HUES6 (cell line): ENCODE results near the gene DLL3.
"Not testable (repeated sequence)": the region's sequence is repeated elsewhere in the genome, so short reads cannot be mapped to it uniquely, and the experiment has no call there.

Source experiments
- H3K27ac ChIP-seq: 2 replicates; pipeline ENCODE4 v1.7.0; 2013; ENCODE audit warnings: low read depth, mild to moderate bottlenecking, low read length, inconsistent platforms
- H3K27me3 ChIP-seq: 2 replicates; pipeline ENCODE4 v1.6.1; 2013; ENCODE audit warnings: low read length; ENCODE audit not compliant: control insufficient read depth, insufficient read depth
- H3K36me3 ChIP-seq: 2 replicates; pipeline ENCODE4 v1.6.1; 2013; ENCODE audit warnings: low read length; ENCODE audit not compliant: control insufficient read depth, insufficient read depth
- H3K4me1 ChIP-seq: 2 replicates; pipeline ENCODE4 v1.6.1; 2013; ENCODE audit warnings: low read length; ENCODE audit not compliant: control insufficient read depth, insufficient read depth
- H3K4me3 ChIP-seq: 2 replicates; pipeline ENCODE4 v1.5.1; 2013; ENCODE audit warnings: low read depth, low read length
- H3K9ac ChIP-seq: one replicate; pipeline ENCODE4 v1.6.1; 2013; ENCODE audit warnings: mild to moderate bottlenecking, low read length
- H3K9me3 ChIP-seq: 2 replicates; pipeline ENCODE4 v1.6.1; 2013; ENCODE audit warnings: low read depth, low read length; ENCODE audit not compliant: control insufficient read depth, insufficient read depth

Gene DLL3

GRCh38 chr19:39471756-39472536, 26.8 kb upstream of the DLL3 start:
- H3K27ac ChIP-seq = no peak overlapping the region
- H3K9me3 ChIP-seq = no peaks in the 10 kb centered on the region
- H3K27me3 ChIP-seq = no peaks in the 10 kb centered on the region
- H3K4me3 ChIP-seq = no peak overlapping the region
- H3K4me1 ChIP-seq = no peaks in the 10 kb centered on the region
- peaks cover 93% of the 10 kb centered on the region for H3K36me3 ChIP-seq
- no peak overlapping the region for H3K9ac ChIP-seq

DNA sequence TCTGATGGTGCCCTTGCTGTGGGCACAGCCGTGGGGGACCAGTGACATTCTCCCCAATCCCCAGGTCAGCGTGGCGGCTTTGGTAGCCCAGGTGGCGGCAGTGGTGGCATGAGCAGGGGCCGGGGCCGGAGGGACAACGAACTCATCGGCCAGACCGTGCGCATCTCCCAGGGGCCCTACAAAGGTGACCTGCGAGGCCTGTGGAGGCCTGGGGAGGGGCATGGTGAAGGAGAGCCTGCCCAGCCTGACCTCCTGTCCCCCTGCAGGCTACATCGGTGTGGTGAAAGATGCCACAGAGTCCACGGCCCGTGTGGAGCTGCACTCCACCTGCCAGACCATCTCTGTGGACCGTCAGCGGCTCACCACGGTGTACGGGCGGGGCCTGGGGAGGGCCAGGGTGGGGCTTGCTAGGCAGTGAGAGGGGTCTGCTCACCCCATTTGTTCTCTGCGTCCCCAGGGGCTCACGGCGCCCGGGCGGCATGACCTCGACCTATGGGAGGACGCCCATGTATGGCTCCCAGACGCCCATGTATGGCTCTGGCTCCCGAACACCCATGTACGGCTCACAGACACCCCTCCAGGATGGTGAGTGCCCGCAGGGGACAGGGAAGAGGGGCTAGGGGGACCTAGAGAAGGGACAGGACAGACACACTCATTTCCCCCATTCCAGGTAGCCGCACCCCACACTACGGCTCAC, 25.9 kb upstream of the DLL3 start:
- H3K27me3 ChIP-seq = no peaks in the 10 kb centered on the region
- H3K9ac ChIP-seq = no peak overlapping the region
- H3K27ac ChIP-seq = no peak overlapping the region
- no peak overlapping the region for H3K4me3 ChIP-seq
- H3K9me3 ChIP-seq = no peaks in the 10 kb centered on the region
- H3K4me1 ChIP-seq = no peaks in the 10 kb centered on the region
- peaks cover 85% of the 10 kb centered on the region for H3K36me3 ChIP-seq

- H3K4me1 ChIP-seq = no peaks in the 10 kb centered on the region
- peaks cover 79% of the 10 kb centered on the region for H3K36me3 ChIP-seq
- no peak overlapping the region for H3K9ac ChIP-seq
- H3K9me3 ChIP-seq = no peaks in the 10 kb centered on the region
- H3K27ac ChIP-seq = no peak overlapping the region
- H3K4me3 ChIP-seq = no peak overlapping the region
- no peaks in the 10 kb centered on the region for H3K27me3 ChIP-seq
Observed at GRCh38 chr19:39473443-39473960, 25.2 kb upstream of the DLL3 start.

GRCh38 chr19:39474139-39474620, 24.6 kb upstream of the DLL3 start:
- H3K9me3 ChIP-seq = no peaks in the 10 kb centered on the region
- H3K27ac ChIP-seq = no peak overlapping the region
- H3K4me3 ChIP-seq = no peak overlapping the region
- no peaks in the 10 kb centered on the region for H3K27me3 ChIP-seq
- no peaks in the 10 kb centered on the region for H3K4me1 ChIP-seq
- no peak overlapping the region for H3K9ac ChIP-seq
- peaks cover 72% of the 10 kb centered on the region for H3K36me3 ChIP-seq

DNA sequence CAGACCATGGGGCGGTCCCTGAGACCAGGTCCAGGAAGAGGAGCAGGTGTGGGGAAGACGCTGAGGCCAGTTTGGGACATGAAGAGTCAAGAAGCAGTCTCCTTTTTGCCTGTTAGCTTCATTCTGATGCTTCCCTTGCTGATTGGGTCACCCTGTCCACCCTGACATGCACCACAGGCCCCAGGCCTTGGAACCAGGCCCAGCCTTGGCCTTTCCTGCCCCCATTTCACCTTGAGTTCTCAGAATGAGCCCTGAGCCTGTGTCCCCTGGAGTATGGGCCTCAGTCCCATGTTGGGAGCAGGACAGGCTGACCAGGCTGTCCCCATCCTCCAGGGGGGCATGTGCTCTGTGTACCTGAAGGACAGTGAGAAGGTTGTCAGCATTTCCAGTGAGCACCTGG, 23.0 kb upstream of the DLL3 start:
- Histone ChIP-seq H3K27me3 (no peaks in the 10 kb centered on the region), H3K9me3 (no peaks in the 10 kb centered on the region), H3K4me3 (no peak overlapping the region), H3K27ac (no peak overlapping the region), H3K4me1 (peaks cover 8% of the 10 kb centered on the region), H3K36me3 (peaks cover 56% of the 10 kb centered on the region), H3K9ac (no peak overlapping the region)

DNA sequence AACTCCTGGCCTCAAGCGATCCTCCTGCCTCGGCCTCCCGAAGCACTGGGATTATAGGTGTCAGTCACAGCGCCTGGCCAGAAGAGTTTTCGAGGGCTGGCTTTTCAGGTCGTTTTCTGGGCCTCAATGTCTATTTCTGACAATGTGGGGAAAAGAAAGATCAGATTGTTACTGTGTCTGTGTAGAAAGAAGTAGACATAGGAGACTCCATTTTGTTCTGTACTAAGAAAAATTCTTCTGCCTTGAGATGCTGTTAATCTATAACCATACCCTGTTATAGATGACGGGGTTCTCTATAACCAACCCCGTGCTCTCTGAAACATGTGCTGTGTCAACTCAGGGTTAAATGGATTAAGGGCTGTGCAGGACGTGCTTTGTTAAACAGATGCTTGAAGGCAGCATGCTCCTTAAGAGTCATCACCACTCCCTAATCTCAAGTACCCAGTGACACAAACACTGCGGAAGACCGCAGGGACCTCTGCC, 19.4 kb upstream of the DLL3 start:
- not testable (repeated sequence) for H3K27ac ChIP-seq, H3K4me3 ChIP-seq, H3K9me3 ChIP-seq, H3K27me3 ChIP-seq, H3K9ac ChIP-seq
- Histone ChIP-seq H3K36me3 (peaks cover 42% of the 10 kb centered on the region), H3K4me1 (peaks cover 16% of the 10 kb centered on the region)

GRCh38 chr19:39479916-39480315, 18.8 kb upstream of the DLL3 start:
- H3K9ac ChIP-seq = peak overlapping the region; percentile 24
- H3K36me3 ChIP-seq = peaks cover 41% of the 10 kb centered on the region
- H3K4me1 ChIP-seq = peaks cover 16% of the 10 kb centered on the region
- H3K4me3 ChIP-seq = peak overlapping the region; percentile 95
- no peak overlapping the region for H3K27ac ChIP-seq
- H3K27me3 ChIP-seq = no peaks in the 10 kb centered on the region
- H3K9me3 ChIP-seq = no peaks in the 10 kb centered on the region

DNA sequence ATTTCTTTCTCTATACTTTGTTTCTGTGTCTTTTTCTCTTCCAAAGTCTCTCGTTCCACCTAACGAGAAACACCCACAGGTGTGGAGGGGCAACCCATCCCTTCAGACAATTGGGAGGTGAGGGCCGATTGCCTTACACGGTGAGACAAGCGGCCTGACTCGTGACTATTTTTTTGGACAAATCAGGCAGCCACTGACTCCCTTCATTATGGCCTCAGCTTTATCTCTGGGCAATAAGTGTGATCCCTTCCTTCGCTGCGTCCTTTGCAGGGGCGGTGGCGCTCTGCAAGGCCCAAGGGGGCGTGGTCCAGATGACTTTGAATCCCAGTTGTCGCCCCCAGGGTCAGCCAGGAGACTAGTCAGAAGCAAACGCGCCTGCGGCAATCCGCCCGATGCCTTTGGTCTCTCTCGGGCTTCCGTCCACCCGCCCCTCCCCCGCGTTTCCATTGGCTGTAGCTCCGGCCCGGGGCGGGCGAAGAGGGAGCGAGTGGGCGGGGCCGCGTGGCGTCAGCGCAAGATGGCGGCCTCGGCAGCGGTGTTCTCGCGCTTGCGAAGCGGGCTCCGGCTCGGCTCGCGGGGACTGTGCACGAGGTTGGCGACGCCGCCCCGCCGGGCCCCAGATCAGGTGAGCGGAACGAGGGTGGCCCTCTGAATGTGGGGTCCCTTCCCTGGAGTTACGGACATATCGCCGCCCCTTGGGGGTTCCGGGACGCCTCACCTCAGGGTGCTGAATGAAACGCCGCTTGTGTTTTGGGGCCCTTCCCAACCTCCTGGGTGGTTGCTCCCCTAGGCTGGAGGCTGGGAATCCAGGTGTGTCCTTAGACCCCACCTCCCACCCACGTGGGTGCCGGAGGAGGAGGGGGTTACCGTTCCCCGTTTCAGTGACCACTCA, 18.2 kb upstream of the DLL3 start, which contains the start of gene TIMM50:
TIMM50 (plus strand) TSS at position 502 of the 892 bp plus-strand sequence; CDS start at position 518, 16 bp downstream.
- peak within 1 kb of the TSS; percentile 98 for H3K9ac ChIP-seq
- no peaks in the 10 kb centered on the region for H3K9me3 ChIP-seq
- H3K27me3 ChIP-seq = no peaks in the 10 kb centered on the region
- peak within 1 kb of the TSS; percentile 95 for H3K4me3 ChIP-seq
- H3K4me1 ChIP-seq = peaks cover 16% of the 10 kb centered on the region
- H3K27ac ChIP-seq = peak within 1 kb of the TSS; percentile 97
- H3K36me3 ChIP-seq = peaks cover 46% of the 10 kb centered on the region

GRCh38 chr19:39481229-39481545, 17.6 kb upstream of the DLL3 start:
- H3K36me3 ChIP-seq = peaks cover 46% of the 10 kb centered on the region
- peak overlapping the region; percentile 97 for H3K27ac ChIP-seq
- peaks cover 16% of the 10 kb centered on the region for H3K4me1 ChIP-seq
- no peaks in the 10 kb centered on the region for H3K27me3 ChIP-seq
- peak overlapping the region; percentile 95 for H3K4me3 ChIP-seq
- H3K9ac ChIP-seq = peak overlapping the region; percentile 98
- no peaks in the 10 kb centered on the region for H3K9me3 ChIP-seq

GRCh38 chr19:39481676-39482075, 17.1 kb upstream of the DLL3 start:
- Histone ChIP-seq H3K4me3 (peak overlapping the region; percentile 95), H3K4me1 (peaks cover 16% of the 10 kb centered on the region), H3K27me3 (no peaks in the 10 kb centered on the region), H3K9ac (peak overlapping the region; percentile 98), H3K27ac (peak overlapping the region; percentile 97; the same call in 1 of the 2 replicates), H3K9me3 (no peaks in the 10 kb centered on the region), H3K36me3 (peaks cover 46% of the 10 kb centered on the region)
